HG03571 (cell line): ENCODE data around the gene PARPBP.
"Not testable (repeated sequence)": the region's sequence is repeated elsewhere in the genome, so short reads cannot be mapped to it uniquely, and the experiment has no call there.

Experiments
- ATAC-seq: cut with Tn5 transposase; IDR thresholded peaks from one replicate; pipeline ENCODE4 v1.9.1; 2021; ENCODE audit not compliant: unreplicated experiment

The PARPBP gene

DNA sequence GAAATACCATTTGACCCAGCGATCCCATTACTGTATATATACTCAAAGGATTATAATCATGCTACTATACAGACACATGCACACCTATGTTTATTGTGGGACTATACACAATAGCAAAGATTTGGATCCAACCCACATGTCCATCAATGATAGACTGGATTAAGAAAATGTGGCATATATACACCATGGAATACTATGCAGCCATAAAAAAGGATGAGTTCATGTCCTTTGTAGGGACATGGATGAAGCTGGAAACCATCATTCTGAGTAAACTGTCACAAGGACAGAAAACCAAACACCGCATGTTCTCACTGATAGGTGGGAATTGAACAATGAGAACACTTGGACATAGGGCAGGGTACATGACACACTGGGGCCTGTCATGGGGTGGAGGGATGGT lies 120.9 kb downstream of the PARPBP start:
- ATAC-seq: not testable (repeated sequence)
